Erythroblast (primary cell): ENCODE data around the gene GRM8.
"Not testable (repeated sequence)": the region's sequence is repeated elsewhere in the genome, so short reads cannot be mapped to it uniquely, and the experiment has no call there.

Source experiments
- DNase-seq, 2 experiments: peaks; one replicate each; lab custom pipeline; 2025; lab: John Stamatoyannopoulos, UW
- GATA1 ChIP-seq: IDR thresholded peaks from 2 replicates; pipeline ENCODE4 v1.6.1; 2011; ENCODE audit warnings: low read depth, mild to moderate bottlenecking, control low read depth, low read length, moderate library complexity
- POLR2A ChIP-seq: IDR thresholded peaks from 2 replicates; pipeline ENCODE4 v1.6.1; 2011; ENCODE audit warnings: mild to moderate bottlenecking, low read length

The GRM8 gene

DNA sequence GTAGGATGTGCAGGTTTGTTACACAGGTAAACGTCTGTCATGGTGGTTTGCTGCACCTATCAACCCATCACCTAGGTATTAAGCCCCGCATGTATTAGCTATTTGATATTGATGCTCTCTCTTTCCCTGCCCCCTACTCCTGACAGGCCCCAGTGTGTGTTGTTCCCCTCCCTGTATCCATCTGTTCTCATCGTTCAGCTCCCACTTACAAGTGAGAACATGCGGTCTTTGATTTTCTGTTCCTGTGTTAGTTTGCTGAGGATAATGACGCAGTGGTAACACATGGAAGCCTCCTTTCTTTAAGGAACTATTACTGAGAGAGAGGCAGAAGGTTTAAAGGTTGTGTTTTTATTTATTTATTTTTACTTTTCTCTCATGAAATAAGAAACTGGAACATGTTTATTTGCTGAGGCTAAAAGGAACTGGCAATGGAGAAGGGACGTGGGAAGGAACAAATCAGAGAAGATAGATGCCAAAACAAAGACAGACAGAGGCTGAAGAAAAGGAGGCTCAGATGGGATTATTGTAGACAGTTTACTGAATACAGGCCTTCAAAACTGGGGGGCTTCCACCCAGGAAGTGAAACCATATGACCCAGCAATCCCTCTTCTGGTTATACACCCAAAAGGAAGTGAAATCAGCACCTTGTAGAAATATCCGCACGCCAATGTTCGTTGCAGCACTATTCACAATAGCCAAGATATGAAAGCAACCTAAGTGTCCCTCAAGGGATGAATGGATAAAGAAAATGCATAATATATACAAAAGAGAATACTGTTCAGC is 556.3 kb downstream of the GRM8 start:
- TF ChIP-seq GATA1: no peak
- TF ChIP-seq POLR2A: no peak
- no peak for DNase-seq

DNA sequence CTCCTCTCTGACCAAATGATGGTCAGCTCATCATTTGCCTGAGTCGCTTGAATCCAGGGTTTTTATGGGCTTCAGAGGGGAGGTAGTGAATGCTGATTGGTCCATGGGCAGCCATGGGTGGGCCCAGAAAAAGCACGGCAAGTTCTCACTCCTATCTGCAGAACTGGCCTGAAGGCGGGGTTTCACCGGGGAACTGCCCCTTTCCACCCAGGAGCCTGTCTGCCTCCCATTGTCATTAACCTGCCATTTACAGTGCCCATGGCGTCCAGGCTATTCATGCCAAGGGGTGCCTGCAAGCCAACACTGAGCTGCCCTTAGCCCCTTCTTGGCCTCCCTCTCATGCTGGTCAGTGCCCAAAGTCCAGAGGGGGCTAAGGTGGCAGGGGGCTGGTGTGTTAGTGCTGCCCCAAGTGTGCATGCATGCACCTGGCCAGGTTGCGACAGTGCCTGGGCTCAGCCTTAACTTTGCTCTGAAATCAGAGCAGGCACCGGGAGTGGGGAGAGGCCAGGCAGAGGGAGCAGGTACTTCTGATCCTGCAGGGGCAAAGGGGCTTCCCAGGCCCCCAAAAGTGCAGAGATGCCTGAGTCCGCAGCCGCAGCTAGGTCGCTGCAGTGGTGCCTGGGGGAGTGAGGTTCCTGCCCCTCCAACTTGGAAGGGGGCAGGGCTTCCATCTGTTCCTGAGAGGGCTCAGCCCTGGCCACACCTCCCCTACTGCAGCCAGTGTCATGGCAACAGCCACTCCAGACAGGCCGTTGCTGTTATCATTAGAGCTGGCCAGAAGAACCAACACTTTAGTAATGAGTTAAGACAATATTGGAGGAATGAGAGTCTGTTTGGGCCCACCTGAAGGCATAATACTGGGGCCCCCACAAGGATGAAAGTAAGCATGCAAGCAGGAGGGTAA is 561.6 kb downstream of the GRM8 start:
- DNase-seq: no peak
- TF ChIP-seq GATA1 (no peak), POLR2A (no peak)

DNA sequence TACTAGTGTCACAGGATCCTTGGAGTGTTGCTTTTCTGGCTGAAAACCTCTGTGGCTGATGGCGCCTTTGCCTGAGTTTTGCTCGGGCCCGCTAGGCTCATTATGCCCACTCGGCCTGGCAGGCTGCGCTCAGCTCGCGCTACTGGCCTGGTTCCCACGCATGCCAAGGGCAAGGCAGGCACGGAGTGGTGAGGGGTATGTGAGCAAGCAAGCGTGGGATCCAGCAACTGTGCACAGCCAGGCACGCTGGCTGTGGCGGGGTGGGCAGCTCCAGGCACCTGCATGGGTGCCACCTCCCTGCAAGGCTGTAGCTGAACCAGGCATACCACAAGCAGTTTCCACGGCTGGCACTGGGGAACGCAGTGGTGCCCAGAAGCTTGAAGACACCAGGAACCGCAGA is 562.6 kb downstream of the GRM8 start:
- TF ChIP-seq GATA1 (no peak), POLR2A (no peak)
- DNase-seq: no peak

DNA sequence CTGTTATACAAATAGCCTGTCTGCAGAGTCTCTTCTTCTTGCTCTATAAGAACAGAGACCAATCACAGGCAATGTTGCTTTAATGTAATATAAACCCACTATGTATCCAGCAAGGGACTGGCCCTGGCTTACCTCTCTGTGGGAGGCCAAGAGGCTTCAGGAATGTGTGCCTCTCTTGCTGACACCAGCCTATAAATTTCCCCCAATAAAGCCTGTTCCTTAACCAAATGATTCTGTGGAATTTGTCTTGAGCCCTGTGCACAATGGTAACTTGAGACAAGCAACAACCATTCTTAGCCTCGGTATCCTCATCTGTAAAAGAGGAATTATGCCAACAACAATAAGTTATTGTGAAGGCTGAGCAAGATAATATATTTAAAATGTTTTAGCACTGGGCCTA is 563.7 kb downstream of the GRM8 start:
- TF ChIP-seq GATA1: no peak
- no peak for DNase-seq

DNA sequence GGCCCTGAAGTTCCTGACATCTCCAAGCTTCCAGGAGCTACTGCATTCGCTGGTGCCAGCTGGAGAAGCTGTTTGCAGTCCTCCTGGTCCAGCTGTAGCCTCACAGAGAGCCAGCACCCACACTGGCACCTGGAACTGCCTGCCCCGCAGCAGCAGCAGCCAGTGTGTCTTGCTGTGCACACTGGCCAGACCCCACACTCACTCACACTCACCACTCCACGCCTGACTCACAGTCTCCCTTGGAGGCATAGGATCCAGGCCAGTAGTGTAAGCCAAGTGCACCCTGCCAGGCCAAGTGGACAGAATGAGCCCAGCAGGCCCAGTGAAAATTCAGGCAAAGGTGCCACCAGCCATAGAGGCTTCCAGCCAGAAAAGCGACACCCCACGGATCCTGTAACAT is 566.3 kb downstream of the GRM8 start:
- no peak for TF ChIP-seq POLR2A
- no peak for TF ChIP-seq GATA1
- no peak for DNase-seq

DNA sequence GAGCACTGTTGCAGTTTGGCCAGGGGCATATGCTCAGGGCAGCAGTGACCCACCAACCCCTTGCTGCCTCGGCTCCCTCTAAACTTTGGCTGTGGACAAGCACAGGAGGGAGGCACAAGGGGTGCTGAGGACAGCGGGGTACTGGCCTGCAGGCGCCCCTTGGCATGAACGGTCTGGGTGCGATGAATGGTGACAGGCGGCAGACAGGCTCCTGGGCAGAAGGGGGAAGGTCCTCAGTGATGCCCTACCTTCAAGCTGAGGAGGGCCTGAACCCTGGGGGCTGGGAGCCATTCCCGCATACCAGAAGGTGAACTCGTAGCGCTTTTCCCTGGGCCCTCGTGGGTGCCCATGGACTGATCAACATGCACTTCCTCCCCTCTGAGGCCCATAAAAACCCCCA is 567.1 kb downstream of the GRM8 start:
- TF ChIP-seq GATA1 (no peak), POLR2A (no peak)
- no peak for DNase-seq

DNA sequence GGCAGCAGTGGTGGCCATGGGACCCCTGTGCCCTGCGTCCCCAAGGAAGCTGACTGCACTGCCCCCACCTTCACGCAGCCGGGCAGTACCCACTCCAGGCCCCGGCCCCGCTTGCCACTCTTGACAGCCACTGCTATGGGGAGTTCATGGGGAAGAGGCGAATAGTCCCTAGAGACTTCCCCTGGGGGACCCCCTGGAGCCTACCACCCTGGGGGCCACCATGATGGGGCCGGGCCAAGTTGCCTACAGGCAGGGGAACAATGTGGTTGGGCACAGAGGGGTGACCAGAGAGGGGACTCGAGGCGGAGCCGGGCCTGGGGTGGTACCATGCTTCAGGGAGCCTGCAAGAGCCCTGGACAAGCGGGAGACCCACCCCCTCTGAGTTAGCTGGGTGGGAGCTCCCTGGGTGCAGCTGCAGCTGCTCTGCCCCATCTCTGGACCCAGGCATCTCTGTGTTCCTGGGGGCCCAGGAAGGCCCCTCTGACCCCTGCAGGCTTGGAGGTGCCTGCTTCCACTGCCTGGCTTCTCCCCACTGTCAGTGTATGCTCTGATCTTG is 567.6 kb downstream of the GRM8 start:
- TF ChIP-seq GATA1 (no peak), POLR2A (no peak)
- DNase-seq: no peak

DNA sequence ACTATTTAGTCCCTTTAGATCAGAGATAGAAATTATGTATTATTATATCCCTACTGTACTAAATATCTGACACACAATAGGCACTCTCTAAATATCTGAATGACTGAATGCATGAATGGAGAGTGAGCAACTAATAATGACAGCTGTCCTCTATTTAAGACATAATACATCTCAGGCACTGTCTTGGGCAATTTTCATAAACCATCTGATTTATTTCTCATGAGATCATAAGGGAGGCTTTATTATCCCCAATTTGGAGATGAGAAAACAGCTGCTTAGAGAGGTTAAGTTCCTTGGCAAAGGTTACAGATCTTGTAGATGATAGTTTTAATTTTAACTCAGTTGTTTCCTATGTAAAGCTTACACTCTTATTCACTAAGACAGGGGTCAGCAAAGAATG is 570.6 kb downstream of the GRM8 start:
- no peak for TF ChIP-seq POLR2A
- no peak for TF ChIP-seq GATA1
- no peak for DNase-seq

DNA sequence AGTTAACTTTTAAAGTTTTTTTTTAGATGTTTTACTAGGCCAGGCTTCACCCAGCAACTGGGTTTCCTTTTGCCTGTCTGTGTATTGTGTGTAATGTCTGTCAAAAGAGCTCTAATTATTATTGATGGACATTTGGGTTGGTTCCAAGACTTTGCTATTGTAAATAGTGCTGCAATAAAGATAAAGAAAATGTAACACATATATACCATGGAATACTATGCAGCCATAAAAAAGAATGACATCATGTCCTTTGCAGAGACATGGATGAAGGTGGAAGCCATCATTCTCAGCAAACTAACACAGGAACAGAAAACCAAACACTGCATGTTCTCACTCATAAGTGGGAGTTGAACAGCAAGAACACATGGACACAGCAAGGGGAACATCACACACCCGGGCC is 584.0 kb downstream of the GRM8 start:
- not testable (repeated sequence) for DNase-seq

DNA sequence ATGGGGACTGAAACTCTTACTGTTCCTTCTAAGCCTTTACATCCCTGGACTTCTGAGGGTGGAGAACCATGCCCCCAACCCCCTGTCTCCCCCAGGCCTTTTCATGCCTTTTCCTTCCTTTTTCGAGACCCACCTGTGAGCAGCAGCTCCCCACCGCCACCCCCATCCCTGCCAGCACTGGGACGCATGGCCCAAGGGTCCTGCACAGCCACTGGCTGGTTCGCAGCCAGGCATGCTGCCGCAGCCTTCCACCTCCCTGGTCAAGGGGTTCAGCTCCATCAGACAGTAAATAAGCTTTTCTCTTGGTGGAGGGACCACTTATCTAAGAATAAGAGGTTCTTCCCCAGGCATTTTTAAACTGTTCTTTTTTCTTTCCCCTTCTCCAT is 584.4 kb downstream of the GRM8 start:
- no peak for DNase-seq
- TF ChIP-seq POLR2A: no peak
- TF ChIP-seq GATA1: no peak

DNA sequence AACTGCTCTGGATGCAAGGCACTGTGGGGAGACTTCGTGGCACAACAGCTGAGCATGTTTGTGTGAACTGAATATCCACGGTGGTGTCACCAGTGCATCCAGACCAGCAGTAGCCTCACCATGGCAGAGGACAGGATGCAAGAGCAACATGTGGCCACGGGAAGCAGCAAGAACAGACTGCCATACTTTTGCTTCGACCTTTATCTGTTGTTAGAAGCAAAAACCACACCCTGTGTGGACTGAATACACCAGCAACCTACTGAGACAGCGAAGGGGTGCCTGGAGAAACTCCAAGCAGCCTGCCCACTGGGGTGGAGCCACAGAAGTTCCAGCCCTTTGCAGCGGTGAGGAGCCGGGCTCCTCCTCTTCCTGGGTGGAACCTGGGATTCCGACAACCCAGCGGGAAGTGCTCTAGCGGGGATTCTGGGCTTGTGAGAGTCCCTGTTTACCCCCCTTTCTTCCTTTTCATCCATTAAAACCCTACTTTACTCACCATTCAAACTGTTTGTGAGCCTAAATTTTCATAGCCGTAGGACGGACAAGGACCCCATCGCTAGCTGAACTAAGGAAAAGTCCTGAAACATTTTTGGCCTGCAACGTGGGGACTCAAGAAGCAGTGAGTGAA is 584.9 kb downstream of the GRM8 start:
- no peak for DNase-seq
- TF ChIP-seq POLR2A: no peak
- TF ChIP-seq GATA1: no peak

DNA sequence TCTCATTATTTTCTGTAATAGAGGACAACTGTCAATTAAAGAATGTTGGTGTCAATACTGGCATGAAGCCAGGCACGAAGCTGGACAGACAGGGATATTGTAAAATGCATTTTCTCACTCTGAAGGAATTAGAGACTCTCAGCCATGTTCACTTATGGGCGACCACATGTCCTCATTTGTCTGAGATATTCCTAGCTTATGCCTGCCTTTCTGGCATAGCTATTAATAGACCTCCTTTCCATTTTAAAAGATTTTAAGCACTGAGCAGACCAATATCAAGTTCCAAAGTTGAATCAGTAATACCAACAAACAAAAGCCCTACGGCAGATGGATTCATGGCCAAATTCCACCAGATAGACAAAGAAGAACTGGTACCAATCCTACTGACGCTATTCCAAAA is 589.9 kb downstream of the GRM8 start:
- TF ChIP-seq GATA1 (no peak), POLR2A (no peak)
- no peak for DNase-seq

DNA sequence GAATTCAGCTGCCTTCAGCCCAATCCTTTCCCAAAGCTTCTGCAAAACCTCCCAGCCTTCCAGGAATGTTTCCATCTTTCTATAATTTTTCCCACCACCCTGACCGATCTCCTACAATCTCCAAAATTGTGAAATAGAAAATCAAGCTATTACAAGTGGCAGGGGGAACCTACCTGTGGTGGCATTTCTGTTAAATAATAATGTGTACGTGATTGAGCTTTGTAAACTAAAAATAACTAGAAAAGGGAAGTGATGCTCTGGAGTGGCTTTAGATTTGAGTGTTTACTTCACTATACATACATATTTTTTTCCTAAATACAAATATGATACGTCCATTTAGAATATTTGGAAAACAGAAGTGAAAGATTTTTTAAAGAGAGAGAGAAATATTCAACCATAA is 593.6 kb downstream of the GRM8 start:
- DNase-seq: no peak
- TF ChIP-seq GATA1 (no peak), POLR2A (no peak)

DNA sequence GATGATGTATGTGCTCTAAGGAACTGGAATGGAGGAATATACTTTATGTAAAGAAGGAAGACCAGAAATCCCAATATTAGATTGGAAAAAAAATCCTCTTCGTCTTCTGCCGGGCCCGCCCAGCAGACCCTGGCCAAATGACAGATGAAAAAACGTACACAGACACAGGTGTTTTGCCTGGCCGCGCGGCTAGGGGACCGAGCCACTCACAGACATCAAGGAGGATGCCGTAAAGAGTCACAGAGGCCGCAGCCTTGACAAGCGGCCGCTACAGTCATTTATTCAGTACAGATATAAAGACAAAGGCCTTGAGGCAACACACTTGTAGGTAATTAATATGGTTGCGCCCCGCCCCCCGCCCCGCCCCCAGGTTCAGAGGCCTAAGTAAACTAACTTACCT is 594.1 kb downstream of the GRM8 start:
- TF ChIP-seq GATA1 (no peak), POLR2A (no peak)
- DNase-seq: no peak
